Pulmonary artery endothelial cell (primary cell): ENCODE results near the gene DYNC2LI1. TPM values are rescaled to one million over a fixed set of nuclear protein-coding genes. Genes with fewer than 3 reads are reported as not detected.

ENCODE experiments used
- DNase-seq: peaks from one replicate; pipeline ENCODE4 v3.0.0-alpha.2; 2011; ENCODE audit warnings: low read depth, low spot score
- total RNA-seq: library from RNA; depleted of rRNA; stranded (reverse); fragments of >200 nt; gene quantifications from 2 replicates; pipeline ENCODE4 v1.2.3, GENCODE V29; 2014

DYNC2LI1 gene
- total RNA-seq, 1 donor from 2014 or later = 11.2 TPM

DNA sequence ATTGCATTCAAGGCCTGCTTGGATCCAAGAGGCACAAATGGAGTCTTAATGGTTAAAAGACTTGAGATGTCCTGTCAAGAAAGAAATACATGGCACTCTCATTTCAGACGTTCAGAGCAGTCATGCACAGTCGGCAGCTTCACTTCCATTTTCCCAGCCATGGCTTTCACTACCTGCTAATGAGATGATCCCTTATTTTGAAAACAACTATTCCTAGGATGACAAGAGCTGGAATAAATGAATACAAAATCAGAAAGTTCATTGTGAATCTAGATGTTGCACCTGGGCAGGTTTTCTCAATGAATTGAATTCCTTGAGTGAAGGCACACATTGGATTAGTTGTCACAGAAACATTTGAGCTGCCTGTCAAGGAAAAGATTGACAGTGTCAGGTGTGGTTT, 39.1 kb downstream of the DYNC2LI1 start:
- DNase-seq = no peak

- DNase-seq = no peak
These were observed 40.9 kb downstream of the DYNC2LI1 start for GRCh38 chr2:43814711-43815110.

GRCh38 chr2:43818761-43819160, 44.9 kb downstream of the DYNC2LI1 start:
- peak; percentile 41 for DNase-seq

DNA sequence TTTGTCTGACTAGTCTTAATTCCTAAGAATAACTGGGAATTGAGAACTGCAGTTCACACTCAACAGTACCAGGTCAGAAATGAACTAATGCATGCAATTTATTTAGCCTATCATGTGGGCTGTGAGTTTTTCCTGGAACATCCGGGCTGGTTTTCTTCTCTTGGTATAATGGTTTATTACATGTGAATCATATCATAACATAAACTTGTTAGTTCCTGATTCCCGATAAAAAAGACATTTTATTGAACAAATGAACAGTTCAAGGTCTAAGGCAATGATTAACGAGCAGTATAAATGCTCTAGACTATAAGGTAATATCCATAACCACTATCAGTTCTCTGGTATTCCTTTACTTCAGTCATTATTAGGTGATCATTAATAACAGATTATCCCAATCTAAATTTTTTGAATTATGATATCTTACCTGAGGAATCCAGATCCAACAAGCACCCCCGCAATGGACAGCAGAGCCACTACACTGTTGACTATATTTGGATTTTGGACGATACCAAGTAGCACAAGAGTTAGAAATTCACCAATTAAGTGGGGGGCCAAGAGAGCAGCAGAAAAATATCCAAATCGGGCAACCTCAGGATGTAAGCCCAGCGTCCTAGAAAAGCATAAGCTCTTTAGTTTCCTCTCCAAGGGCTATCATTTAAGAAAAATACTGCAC, 45.8 kb downstream of the DYNC2LI1 start:
- DNase-seq = no peak

GRCh38 chr2:43822839-43823238, 49.0 kb downstream of the DYNC2LI1 start:
- no peak for DNase-seq

GRCh38 chr2:43823751-43824150, 49.9 kb downstream of the DYNC2LI1 start:
- no peak for DNase-seq

GRCh38 chr2:43824512-43824911, 50.7 kb downstream of the DYNC2LI1 start:
- no peak for DNase-seq

- no peak for DNase-seq
These were observed 51.2 kb downstream of the DYNC2LI1 start for GRCh38 chr2:43824951-43825493.

DNA sequence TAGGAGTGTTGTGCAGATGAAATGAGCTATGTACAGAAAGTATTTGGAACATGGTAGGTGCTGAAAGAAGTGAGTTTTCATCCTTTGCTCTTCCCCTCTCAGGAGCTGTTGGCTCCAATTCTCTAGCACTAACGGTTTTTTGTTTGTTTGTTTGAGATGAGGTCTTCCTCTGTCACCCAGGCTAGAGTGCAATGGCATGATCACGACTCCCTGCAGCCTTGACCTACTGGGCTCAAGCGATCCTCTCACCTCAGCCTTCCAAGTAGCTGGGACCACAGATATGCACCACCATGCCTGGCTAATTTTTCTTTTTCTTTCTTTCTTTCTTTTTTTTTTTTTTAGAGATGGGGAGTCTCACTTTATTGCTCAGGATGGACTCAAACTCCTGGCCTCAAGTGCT, 52.0 kb downstream of the DYNC2LI1 start:
- DNase-seq = no peak

GRCh38 chr2:43826305-43827250, 52.7 kb downstream of the DYNC2LI1 start:
- no peak for DNase-seq

GRCh38 chr2:43831543-43832294, 57.9 kb downstream of the DYNC2LI1 start:
- DNase-seq = no peak

GRCh38 chr2:43832457-43832856, 58.6 kb downstream of the DYNC2LI1 start:
- DNase-seq = no peak

GRCh38 chr2:43837033-43837432, 63.2 kb downstream of the DYNC2LI1 start:
- DNase-seq = no peak

- DNase-seq = no peak
These were observed 64.2 kb downstream of the DYNC2LI1 start for GRCh38 chr2:43837831-43838559.

GRCh38 chr2:43838560-43839267, 64.9 kb downstream of the DYNC2LI1 start, which contains the start of the genes ABCG5 and ABCG8:
TSS of gene ABCG5 (minus strand) at chr2:43838839. CDS start at chr2:43838679, 160 bp downstream.
TSS of gene ABCG8 (plus strand) at chr2:43838971. CDS start at chr2:43839054, 83 bp downstream.
- DNase-seq = no peak

GRCh38 chr2:43839776-43840564, 66.1 kb downstream of the DYNC2LI1 start:
- DNase-seq = no peak

DNA sequence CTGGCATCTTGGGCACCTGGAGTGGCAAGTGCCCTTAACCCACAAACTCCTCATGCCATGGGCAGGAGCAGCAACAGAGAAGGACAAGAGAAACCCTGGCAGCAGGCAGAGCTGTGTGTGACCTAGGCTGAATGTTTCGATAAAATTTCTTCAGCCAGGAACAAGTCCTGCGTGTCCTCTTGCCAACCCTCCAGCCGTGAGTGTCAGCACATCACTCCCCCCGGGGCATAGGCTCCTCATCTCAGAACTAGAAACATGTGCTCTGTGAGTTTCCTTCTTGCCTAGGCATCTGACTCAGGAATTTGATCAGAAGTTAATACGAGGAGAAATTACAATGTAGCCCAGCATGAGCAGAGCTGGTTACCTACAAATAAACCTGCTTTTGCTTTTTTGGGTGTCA, 67.1 kb downstream of the DYNC2LI1 start:
- DNase-seq = no peak

DNA sequence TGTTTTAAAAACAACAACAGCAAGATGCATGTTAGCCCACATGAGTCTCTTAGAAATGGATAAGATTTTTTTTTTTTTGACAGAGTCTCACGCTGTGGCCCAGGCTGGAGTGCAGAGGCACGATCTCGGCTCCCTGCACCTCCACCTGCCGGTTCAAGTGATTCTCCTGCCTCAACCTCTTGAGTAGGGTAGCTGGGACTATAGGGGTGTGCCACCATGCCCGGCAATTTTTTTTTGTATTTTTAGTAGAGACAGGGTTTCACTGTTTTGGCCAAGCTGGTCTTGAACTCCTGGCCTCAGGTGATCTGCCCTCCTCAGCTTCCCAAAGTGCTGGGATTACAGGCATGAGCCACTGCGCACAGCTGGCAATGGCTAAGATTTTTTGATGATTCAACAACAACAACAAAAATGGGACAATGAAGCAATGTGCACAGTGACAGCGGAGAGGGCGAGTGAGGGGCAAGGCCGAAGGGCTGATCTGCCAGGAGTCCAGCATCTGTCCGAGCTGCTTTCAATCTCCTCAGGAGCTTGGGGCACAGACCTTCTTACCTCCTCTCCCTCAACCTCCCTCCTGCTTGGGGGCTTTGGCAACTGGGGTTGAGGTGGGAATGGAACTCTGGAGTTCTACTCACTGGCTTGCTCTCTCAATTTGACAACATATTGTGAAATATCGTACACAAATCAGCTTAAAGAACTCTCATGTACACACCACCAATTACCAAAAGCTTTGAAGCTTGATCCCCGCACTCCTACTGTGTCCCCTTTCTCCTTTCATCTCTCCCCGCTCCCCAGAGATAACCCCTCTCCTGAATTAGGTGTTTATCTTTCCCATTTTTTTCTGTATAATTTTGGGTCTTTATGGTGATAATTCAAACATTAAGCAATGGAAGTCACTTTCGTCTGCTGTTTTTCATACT, 68.4 kb downstream of the DYNC2LI1 start:
- DNase-seq = no peak
